Activated CD4-positive, alpha-beta T cell treated with anti-CD3 and anti-CD28 coated beads, Interleukin-2, amount 10 ng/mL, durations not matched to agents 7 days and 5 days (primary cell): Measurements from ENCODE around the gene MTHFD2L. TPM values are rescaled to one million over a fixed set of nuclear protein-coding genes. Genes with fewer than 3 reads are reported as not detected.

Experiments used
- CTCF ChIA-PET: fragments of 350-600 bp; sonication (Branson Sonifier 250); formaldehyde crosslinking; loops from one replicate; lab custom pipeline; 2021; ENCODE audit warnings: antibody characterized with exemption; lab: Charles Lee
- POLR2A ChIA-PET: fragments of 350-600 bp; sonication (Branson Sonifier 250); formaldehyde crosslinking; loops from one replicate; lab custom pipeline; 2021; ENCODE audit warnings: antibody characterized with exemption; lab: Charles Lee
- DNase-seq: peaks from one replicate; pipeline ENCODE4 v3.0.0-alpha.2; 2020
- H3K27ac Mint-ChIP-seq: one replicate; pipeline ENCODE4 v1.8.0; 2021; ENCODE audit warnings: mild to moderate bottlenecking, moderate library complexity, mixed read lengths
- H3K27me3 Mint-ChIP-seq: one replicate; pipeline ENCODE4 v1.8.0; 2021; ENCODE audit warnings: mixed read lengths
- H3K36me3 Mint-ChIP-seq: one replicate; pipeline ENCODE4 v1.8.0; 2021; ENCODE audit warnings: low read depth, mixed read lengths
- H3K4me1 Mint-ChIP-seq: one replicate; pipeline ENCODE4 v1.8.0; 2021; ENCODE audit warnings: mixed read lengths
- H3K4me3 Mint-ChIP-seq: one replicate; pipeline ENCODE4 v1.8.0; 2021; ENCODE audit warnings: mild to moderate bottlenecking, moderate library complexity, mixed read lengths
- H3K9me3 Mint-ChIP-seq: one replicate; pipeline ENCODE4 v1.8.0; 2021; ENCODE audit warnings: mixed read lengths
- total RNA-seq, 2 experiments: library from RNA; stranded (reverse); gene quantifications; one replicate each; pipeline ENCODE4 v1.2.3, GENCODE V29; 2021

Gene MTHFD2L
- total RNA-seq = 1 to 10 TPM; 7.9 to 8.9 TPM

GRCh38 chr4:74157561-74158465 lies at the start of gene MTHFD2L:
TSS of gene MTHFD2L (plus strand) at chr4:74158118. CDS start at chr4:74158139, 21 bp downstream.
- peaks cover 33% of the 10 kb centered on the region for H3K4me1 Mint-ChIP-seq
- H3K36me3 Mint-ChIP-seq = peaks cover 14% of the 10 kb centered on the region
- H3K9me3 Mint-ChIP-seq = no peaks in the 10 kb centered on the region
- CTCF ChIA-PET = no interaction called here
- H3K27ac Mint-ChIP-seq = peak within 1 kb of the TSS; percentile 96
- DNase-seq = peak; percentile 85
- H3K27me3 Mint-ChIP-seq = peaks cover 24% of the 10 kb centered on the region
- POLR2A ChIA-PET = interaction anchor here (0.6 kb wide), 1 partner anchor 431 kb away, joined by 9 read pairs; no protein-coding TSS in a partner anchor
- peak within 1 kb of the TSS; percentile 85 for H3K4me3 Mint-ChIP-seq

DNA sequence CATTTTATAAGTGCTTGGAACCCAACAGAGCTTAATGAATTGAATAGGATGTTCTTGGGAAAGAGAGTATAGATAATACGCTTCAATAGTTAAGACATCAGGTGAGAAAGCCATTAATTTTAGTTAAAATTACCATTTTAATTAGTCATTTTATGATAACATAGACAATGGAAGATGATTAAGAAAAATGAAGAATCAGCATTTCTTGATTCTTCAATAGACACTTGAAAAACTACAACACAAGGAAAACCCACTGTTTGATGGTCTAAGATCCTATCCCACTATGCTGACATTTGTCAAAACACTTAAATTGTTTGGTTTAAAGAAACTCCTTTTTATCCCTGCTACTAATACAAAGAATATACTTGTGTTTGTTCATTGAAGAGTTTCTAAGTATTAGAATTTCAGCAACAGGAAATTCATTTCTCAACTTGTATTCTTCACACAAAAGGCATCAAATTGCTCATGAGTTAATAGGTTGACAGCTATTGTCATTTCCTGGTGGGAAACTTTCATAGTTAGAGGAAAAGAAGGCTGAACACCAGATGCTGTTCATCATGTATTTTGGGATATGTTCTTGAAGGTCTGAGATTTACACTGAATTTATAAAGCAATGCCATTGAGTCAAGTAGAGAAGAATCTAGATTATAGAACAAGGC lies 49.3 kb upstream of the MTHFD2L start:
- H3K9me3 Mint-ChIP-seq = no peaks in the 10 kb centered on the region
- DNase-seq = no peak
- ChIA-PET CTCF (no interaction called here), POLR2A (no interaction called here)
- no peaks in the 10 kb centered on the region for H3K36me3 Mint-ChIP-seq
- H3K27ac Mint-ChIP-seq = no peak overlapping the region
- no peaks in the 10 kb centered on the region for H3K4me1 Mint-ChIP-seq
- H3K27me3 Mint-ChIP-seq = peaks cover 8% of the 10 kb centered on the region
- no peak overlapping the region for H3K4me3 Mint-ChIP-seq

- no peak overlapping the region for H3K27ac Mint-ChIP-seq
- H3K4me1 Mint-ChIP-seq = no peaks in the 10 kb centered on the region
- peaks cover 8% of the 10 kb centered on the region for H3K27me3 Mint-ChIP-seq
- ChIA-PET CTCF (no interaction called here), POLR2A (no interaction called here)
- H3K36me3 Mint-ChIP-seq = no peaks in the 10 kb centered on the region
- no peak for DNase-seq
- H3K4me3 Mint-ChIP-seq = no peak overlapping the region
- H3K9me3 Mint-ChIP-seq = no peaks in the 10 kb centered on the region
These were observed 48.6 kb upstream of the MTHFD2L start for GRCh38 chr4:74109116-74109869.

DNA sequence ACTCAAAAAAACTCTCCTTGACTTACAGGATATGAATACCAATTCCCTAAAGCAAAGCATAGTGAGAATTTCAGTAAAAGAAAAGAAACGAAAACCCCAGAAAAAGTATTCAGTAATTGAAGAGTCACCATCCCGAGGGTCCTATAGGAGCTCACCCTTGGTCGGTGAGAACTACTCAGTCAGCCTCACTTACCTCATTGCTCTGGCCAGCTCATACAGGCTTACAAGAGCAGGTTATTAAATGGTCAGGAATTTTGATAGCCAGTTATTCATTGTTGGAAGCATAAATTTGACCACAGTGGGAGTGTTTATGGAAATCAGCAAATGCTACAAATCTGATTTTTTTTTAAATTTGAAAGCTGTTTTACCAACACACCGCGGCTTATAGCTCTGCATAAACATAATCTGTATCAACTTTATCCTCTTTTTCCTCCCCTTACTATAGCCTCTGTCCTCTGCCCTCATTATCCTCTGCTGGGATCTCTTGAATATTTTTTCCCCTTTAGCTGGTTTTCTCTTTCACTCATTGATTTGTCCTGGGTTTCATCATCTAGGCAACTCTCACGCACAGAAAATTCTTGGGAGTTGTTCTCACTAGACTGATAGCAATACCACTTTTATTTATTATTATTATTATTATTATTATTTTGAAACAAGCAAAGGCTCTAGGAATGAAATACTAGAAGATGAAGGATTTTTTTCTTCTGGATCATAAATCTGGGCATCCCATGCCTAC lies 47.9 kb upstream of the MTHFD2L start:
- Mint-ChIP-seq H3K4me3 (no peak overlapping the region), H3K27ac (no peak overlapping the region), H3K27me3 (peaks cover 5% of the 10 kb centered on the region), H3K9me3 (no peaks in the 10 kb centered on the region), H3K36me3 (no peaks in the 10 kb centered on the region), H3K4me1 (no peaks in the 10 kb centered on the region)
- CTCF ChIA-PET = no interaction called here
- POLR2A ChIA-PET = no interaction called here
- DNase-seq = no peak

- ChIA-PET CTCF (no interaction called here), POLR2A (no interaction called here)
- Mint-ChIP-seq H3K4me1 (no peaks in the 10 kb centered on the region), H3K27ac (no peak overlapping the region), H3K36me3 (no peaks in the 10 kb centered on the region), H3K9me3 (no peaks in the 10 kb centered on the region), H3K27me3 (peaks cover 5% of the 10 kb centered on the region), H3K4me3 (no peak overlapping the region)
- no peak for DNase-seq
These were observed 47.2 kb upstream of the MTHFD2L start for GRCh38 chr4:74110670-74111069.

GRCh38 chr4:74111306-74111975 lies 46.5 kb upstream of the MTHFD2L start:
- H3K27ac Mint-ChIP-seq = no peak overlapping the region
- H3K36me3 Mint-ChIP-seq = no peaks in the 10 kb centered on the region
- POLR2A ChIA-PET = no interaction called here
- CTCF ChIA-PET = interaction anchor here (1.0 kb wide), 1 partner anchor 13 kb away, joined by 3 read pairs; no protein-coding TSS in a partner anchor
- H3K27me3 Mint-ChIP-seq = peaks cover 5% of the 10 kb centered on the region
- H3K4me1 Mint-ChIP-seq = no peaks in the 10 kb centered on the region
- no peak for DNase-seq
- no peak overlapping the region for H3K4me3 Mint-ChIP-seq
- H3K9me3 Mint-ChIP-seq = no peaks in the 10 kb centered on the region

DNA sequence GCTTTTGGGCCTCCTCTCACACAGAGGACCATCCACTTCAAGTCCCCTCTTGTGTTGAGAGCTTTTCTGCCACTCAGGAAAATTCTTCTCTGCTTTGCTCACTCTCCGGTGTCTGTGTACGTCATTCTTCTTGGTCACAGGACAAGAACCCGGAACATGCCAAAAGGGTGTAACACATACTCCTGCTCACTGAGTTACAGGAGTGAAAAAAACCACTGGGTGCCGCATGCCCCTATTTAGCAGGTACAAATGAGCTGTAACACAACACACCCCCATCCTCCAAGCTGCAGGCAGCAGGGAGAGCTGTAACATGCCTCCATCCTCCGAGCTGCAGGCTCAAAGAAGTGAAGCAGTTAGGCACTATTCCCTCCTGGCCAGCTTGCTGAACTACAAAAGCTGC lies 45.9 kb upstream of the MTHFD2L start:
- Mint-ChIP-seq H3K4me1 (no peaks in the 10 kb centered on the region), H3K4me3 (no peak overlapping the region), H3K27me3 (peaks cover 1% of the 10 kb centered on the region), H3K36me3 (no peaks in the 10 kb centered on the region), H3K9me3 (no peaks in the 10 kb centered on the region), H3K27ac (no peak overlapping the region)
- DNase-seq = no peak
- ChIA-PET POLR2A (no interaction called here), CTCF (interaction anchor here (1.0 kb wide), 1 partner anchor 14 kb away, joined by 3 read pairs; no protein-coding TSS in a partner anchor)

DNA sequence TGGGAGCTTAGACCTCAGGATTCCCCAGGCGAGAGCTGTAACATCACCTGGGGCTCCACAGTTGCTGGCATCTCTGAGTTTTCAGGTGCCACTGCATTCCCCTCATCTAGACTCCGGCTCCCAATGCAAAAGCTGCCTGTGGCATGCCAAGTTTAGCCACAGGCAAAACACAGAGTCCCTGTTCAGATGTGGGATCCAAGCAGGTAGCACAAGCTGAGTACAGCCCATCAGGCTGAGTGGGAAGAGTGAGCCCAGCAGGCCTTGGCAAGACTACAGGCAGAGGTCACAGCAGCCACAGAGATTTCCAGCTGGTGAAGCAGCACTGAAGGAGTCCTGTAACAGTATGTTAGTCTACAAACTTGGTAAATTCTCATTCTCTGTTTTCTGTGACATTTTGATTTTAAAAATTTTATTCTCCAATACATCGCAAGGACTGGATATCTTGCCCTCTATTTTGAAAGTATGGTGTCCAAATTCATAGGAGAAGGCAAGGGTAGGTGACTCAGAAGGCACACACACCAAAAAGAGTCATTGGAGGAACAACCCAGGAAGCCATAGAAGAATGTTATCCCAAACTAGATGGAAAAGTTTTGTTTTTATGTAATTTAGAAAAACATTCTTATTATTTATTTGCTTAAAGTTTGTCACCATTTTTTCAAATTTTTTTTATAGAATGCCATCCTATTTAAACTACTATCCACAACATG lies 45.4 kb upstream of the MTHFD2L start:
- Mint-ChIP-seq H3K27ac (no peak overlapping the region), H3K4me3 (no peak overlapping the region), H3K36me3 (no peaks in the 10 kb centered on the region), H3K27me3 (no peaks in the 10 kb centered on the region), H3K9me3 (no peaks in the 10 kb centered on the region), H3K4me1 (no peaks in the 10 kb centered on the region)
- DNase-seq = no peak
- ChIA-PET CTCF (no interaction called here), POLR2A (no interaction called here)

- Mint-ChIP-seq H3K36me3 (no peaks in the 10 kb centered on the region), H3K4me3 (no peak overlapping the region), H3K9me3 (no peaks in the 10 kb centered on the region), H3K4me1 (no peaks in the 10 kb centered on the region), H3K27ac (no peak overlapping the region), H3K27me3 (no peaks in the 10 kb centered on the region)
- ChIA-PET CTCF (no interaction called here), POLR2A (no interaction called here)
- no peak for DNase-seq
These were observed 43.7 kb upstream of the MTHFD2L start for GRCh38 chr4:74114234-74114633.

GRCh38 chr4:74117024-74117534 lies 40.8 kb upstream of the MTHFD2L start:
- CTCF ChIA-PET = interaction anchor here (0.8 kb wide), 1 partner anchor 79 kb away, joined by 3 read pairs; the partner anchor contains the start of gene CXCL3
- no peak overlapping the region for H3K27ac Mint-ChIP-seq
- no peaks in the 10 kb centered on the region for H3K4me1 Mint-ChIP-seq
- POLR2A ChIA-PET = no interaction called here
- H3K4me3 Mint-ChIP-seq = no peak overlapping the region
- H3K9me3 Mint-ChIP-seq = peaks cover under 1% of the 10 kb centered on the region
- H3K36me3 Mint-ChIP-seq = no peaks in the 10 kb centered on the region
- DNase-seq = no peak
- no peaks in the 10 kb centered on the region for H3K27me3 Mint-ChIP-seq

- H3K9me3 Mint-ChIP-seq = peaks cover 3% of the 10 kb centered on the region
- CTCF ChIA-PET = interaction anchor here (1.2 kb wide), 1 partner anchor 27 kb away, joined by 3 read pairs; no protein-coding TSS in a partner anchor
These were observed 39.1 kb upstream of the MTHFD2L start for GRCh38 chr4:74118600-74119338.

More at GRCh38 chr4:74118600-74119338, 39.1 kb upstream of the MTHFD2L start:
- Mint-ChIP-seq H3K4me1 (no peaks in the 10 kb centered on the region), H3K27ac (no peak overlapping the region), H3K27me3 (no peaks in the 10 kb centered on the region), H3K36me3 (no peaks in the 10 kb centered on the region), H3K4me3 (no peak overlapping the region)
- no peak for DNase-seq
- POLR2A ChIA-PET = no interaction called here
